IMR-90 (cell line): ENCODE results near the gene L3MBTL3. TPM values are rescaled to one million over a fixed set of nuclear protein-coding genes. Genes with fewer than 3 reads are reported as not detected.

Experiments
- ATAC-seq: fragments of 200-7000 bp; cut with Tn5 transposase; 2 replicates; pipeline ENCODE4 v1.9.1; 2020; ENCODE audit warnings: low read depth, mild to moderate bottlenecking, moderate library complexity
- BruUV-seq: library from RNA; stranded (reverse); fragments of 400-500 nt; replicated peaks from 2 replicates; lab custom pipeline; 2021; lab: Mats Ljungman, UMichigan
- CTCF ChIA-PET: fragments of 300-600 bp; formaldehyde crosslinking; extraction: SDS; loops from one replicate; lab custom pipeline; 2021; ENCODE audit warnings: antibody characterized with exemption; lab: Yijun Ruan, JAX
- POLR2A ChIA-PET: fragments of 300-600 bp; sonication (Branson Sonifier 250); formaldehyde crosslinking; loops from one replicate; lab custom pipeline; 2022; ENCODE audit warnings: antibody characterized with exemption; ENCODE audit not compliant: unreplicated experiment; lab: Charles Lee
- DNase-seq: peaks from one replicate; pipeline ENCODE4 v3.0.0; 2013
- H2AFZ ChIP-seq: replicated peaks from 2 replicates; pipeline ENCODE3; 2013; ENCODE audit warnings: low read length, mild to moderate bottlenecking; ENCODE audit not compliant: poor library complexity
- H2AK5ac ChIP-seq: 2 replicates; pipeline ENCODE4 v1.6.1; 2013; ENCODE audit warnings: low read depth, low read length, inconsistent platforms
- H2AK9ac ChIP-seq: replicated peaks from 2 replicates; pipeline ENCODE3; 2013; ENCODE audit warnings: mild to moderate bottlenecking, low read depth, low read length, moderate library complexity; ENCODE audit not compliant: poor library complexity
- H2BK120ac ChIP-seq: 2 replicates; pipeline ENCODE4 v1.6.1; 2013; ENCODE audit warnings: low read depth, low read length, inconsistent platforms
- H2BK15ac ChIP-seq: 3 replicates; pipeline ENCODE4 v1.6.1; 2013; ENCODE audit warnings: low read depth, low read length, inconsistent platforms
- H2BK20ac ChIP-seq: 2 replicates; pipeline ENCODE4 v1.6.1; 2013; ENCODE audit warnings: low read depth, mild to moderate bottlenecking, inconsistent platforms, low read length, moderate library complexity
- H2BK5ac ChIP-seq: 2 replicates; pipeline ENCODE4 v1.6.1; 2013; ENCODE audit warnings: mild to moderate bottlenecking, low read depth, low read length, inconsistent platforms; ENCODE audit not compliant: poor library complexity, severe bottlenecking
- H3K14ac ChIP-seq: replicated peaks from 2 replicates; pipeline ENCODE4 v1.6.1; 2013; ENCODE audit warnings: low read depth, low read length, inconsistent platforms
- H3K18ac ChIP-seq: 2 replicates; pipeline ENCODE4 v1.6.1; 2013; ENCODE audit warnings: low read depth, low read length, control low read depth
- H3K23ac ChIP-seq: 2 replicates; pipeline ENCODE4 v1.6.1; 2013; ENCODE audit warnings: low read depth, low read length, inconsistent platforms
- H3K27ac ChIP-seq: 2 replicates; pipeline ENCODE4 v1.5.1; 2013; ENCODE audit warnings: mild to moderate bottlenecking, control low read depth, low read length; ENCODE audit not compliant: insufficient read depth
- H3K27me3 ChIP-seq: 2 replicates; pipeline ENCODE4 v1.6.1; 2013; ENCODE audit warnings: low read length; ENCODE audit not compliant: control insufficient read depth, insufficient read depth
- H3K36me3 ChIP-seq: 2 replicates; pipeline ENCODE4 v1.6.1; 2013; ENCODE audit warnings: low read length, mixed read lengths; ENCODE audit not compliant: control insufficient read depth, insufficient read depth
- H3K4ac ChIP-seq: 2 replicates; pipeline ENCODE4 v1.6.1; 2013; ENCODE audit warnings: low read depth, low read length, inconsistent platforms
- H3K4me1 ChIP-seq: 2 replicates; pipeline ENCODE4 v1.6.1; 2013; ENCODE audit warnings: low read length, mixed read lengths; ENCODE audit not compliant: control insufficient read depth, insufficient read depth
- H3K4me2 ChIP-seq: 2 replicates; pipeline ENCODE4 v1.6.1; 2013; ENCODE audit warnings: low read depth, mild to moderate bottlenecking, control low read depth, low read length, moderate library complexity
- H3K4me3 ChIP-seq: 2 replicates; pipeline ENCODE4 v1.5.1; 2013; ENCODE audit warnings: low read depth, mild to moderate bottlenecking, control low read depth, low read length, moderate library complexity; ENCODE audit not compliant: insufficient read depth
- H3K56ac ChIP-seq: 2 replicates; pipeline ENCODE4 v1.6.1; 2013; ENCODE audit warnings: low read length, inconsistent platforms; ENCODE audit not compliant: insufficient read depth; ENCODE audit errors: extremely low read depth
- H3K79me1 ChIP-seq, 2 experiments: 2 replicates each; pipeline ENCODE4 v1.6.1; 2013; ENCODE audit warnings: low read length in 2 of 2, inconsistent platforms in 1 of 2, low read depth in 1 of 2
- H3K9ac ChIP-seq: 2 replicates; pipeline ENCODE4 v1.6.1; 2013; ENCODE audit warnings: low read depth, low read length, control low read depth
- H3K9me1 ChIP-seq: 2 replicates; pipeline ENCODE4 v1.6.1; 2013; ENCODE audit warnings: low read length, inconsistent platforms; ENCODE audit not compliant: insufficient read depth
- H3K9me3 ChIP-seq: 2 replicates; pipeline ENCODE4 v1.6.1; 2013; ENCODE audit warnings: low read length; ENCODE audit not compliant: control insufficient read depth, insufficient read depth
- H4K20me1 ChIP-seq: 2 replicates; pipeline ENCODE4 v1.6.1; 2013; ENCODE audit warnings: low read length, inconsistent platforms; ENCODE audit not compliant: insufficient read depth
- H4K5ac ChIP-seq: 2 replicates; pipeline ENCODE4 v1.6.1; 2013; ENCODE audit warnings: mild to moderate bottlenecking, low read depth, low read length, control low read depth
- H4K8ac ChIP-seq, 2 experiments: 2 replicates each; pipeline ENCODE4 v1.6.1; 2013; ENCODE audit warnings: low read depth in 2 of 2, low read length in 2 of 2, control low read depth in 1 of 2, inconsistent platforms in 1 of 2
- H4K91ac ChIP-seq: 2 replicates; pipeline ENCODE4 v1.6.1; 2013; ENCODE audit warnings: low read depth, low read length, inconsistent platforms; ENCODE audit not compliant: insufficient read depth
- CEBPB ChIP-seq: IDR thresholded peaks from 2 replicates; pipeline ENCODE4 v1.6.1; 2012; ENCODE audit warnings: low read depth, low read length, improper control_type of control experiment
- POLR2A ChIP-seq: IDR thresholded peaks from 2 replicates; pipeline ENCODE4 v1.6.1; 2012; ENCODE audit warnings: mild to moderate bottlenecking, low read depth, low read length
- RAD21 ChIP-seq: IDR thresholded peaks from 2 replicates; pipeline ENCODE4 v1.6.1; 2012; ENCODE audit warnings: low read length, improper control_type of control experiment
- SMC3 ChIP-seq: fragments of 150-350 bp; IDR thresholded peaks from 2 replicates; pipeline ENCODE4 v1.6.1; 2016; ENCODE audit warnings: low read depth, mild to moderate bottlenecking, antibody characterized with exemption, low read length, moderate library complexity
- WGBS, 2 experiments: methylation state at CpG; one replicate each; pipeline versions ENCODE4 v1.1.5 to v1.1.7; 2013; ENCODE audit warnings: missing lambda C conversion rate in 2 of 2; ENCODE audit not compliant: insufficient read length in 1 of 2; ENCODE audit errors: extremely low coverage in 2 of 2; 5-methylcytosine and 5-hydroxymethylcytosine counted together
- dilution Hi-C: fragments of 300-500 bp; cut with HindIII; formaldehyde crosslinking; loops from one replicate; pipeline ENCODE4 v1.14.3; 2018; ENCODE audit warnings: low sequenced_read_pairs; ENCODE audit not compliant: unreplicated experiment
- in situ Hi-C: fragments of 300-500 bp; cut with MboI; formaldehyde crosslinking; loops from 3 replicates; pipeline ENCODE4 v1.14.3; 2019; ENCODE audit warnings: low sequenced_read_pairs, inconsistent platforms, mixed read lengths
- intact Hi-C: fragments of 100-400 bp; cut with micrococcal nuclease; formaldehyde crosslinking; loops from 2 replicates; pipeline ENCODE4 v1.10.0; 2022
- polyA plus RNA-seq, 3 experiments: library from polyadenylated mRNA; depleted of rRNA; stranded (reverse); fragments of >200 nt; gene quantifications; 2 replicates each; pipeline ENCODE4 v1.2.3, GENCODE V29; 2012; ENCODE audit warnings: low replicate concordance in 1 of 3
- total RNA-seq: library from RNA; depleted of rRNA; stranded (reverse); fragments of >200 nt; gene quantifications from 2 replicates; pipeline ENCODE4 v1.2.3, GENCODE V29; 2012
- TF ChIP-seq, protein P1 (sequence below): conservative IDR thresholded peaks from 2 replicates; pipeline ENCODE4 v1.5.1; 2012; ENCODE audit warnings: mild to moderate bottlenecking, low read depth, low read length, improper control_type of control experiment

The L3MBTL3 gene
- total and polyA plus RNA-seq, 2 of the 4 experiments (the other 2 are of a cell fraction) = 7.2 to 10.9 TPM

DNA sequence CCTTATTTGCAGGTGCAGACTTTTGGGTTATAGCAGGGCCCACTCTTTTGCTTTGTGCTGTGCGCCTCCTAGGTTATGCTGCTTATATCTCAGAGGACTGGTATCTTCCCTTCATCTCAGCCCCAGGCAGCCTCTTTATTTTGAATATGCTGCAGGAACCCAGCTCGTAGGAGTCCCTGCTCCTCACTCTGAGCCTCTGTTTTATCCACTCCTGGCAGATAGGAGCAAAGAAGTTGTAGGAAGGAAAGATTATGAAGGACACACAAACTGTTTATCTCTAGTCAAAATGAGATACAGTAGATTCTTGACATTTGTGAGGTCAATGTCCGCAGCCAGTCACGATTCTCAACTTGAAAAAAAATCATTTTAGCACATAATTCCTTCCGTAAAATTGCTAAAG lies 15.6 kb downstream of the L3MBTL3 start:
- Histone ChIP-seq H3K56ac (peak overlapping the region; percentile 54; the same call in 1 of the 2 replicates), H3K23ac (peak overlapping the region; percentile 18; the same call in 1 of the 2 replicates), H3K9ac (0 out of 2 replicates have a peak overlapping the region, but pooled peaks have one; percentile 37), H2BK5ac (peak overlapping the region; percentile 76), H3K79me1 (peaks cover 26 to 44% of the 10 kb centered on the region in 2 experiments), H3K9me3 (no peaks in the 10 kb centered on the region), H4K20me1 (peaks cover 8% of the 10 kb centered on the region; the same call in 1 of the 2 replicates), H2BK20ac (peak overlapping the region; percentile 44), H2BK15ac (peak overlapping the region; percentile 85; the same call in 2 of the 3 replicates), H2AK5ac (peak overlapping the region; percentile 15; the same call in 1 of the 2 replicates), H4K91ac (peak overlapping the region; percentile 77), H4K5ac (peak overlapping the region; percentile 88), H3K4ac (peak overlapping the region; percentile 76), H3K27ac (peak overlapping the region; percentile 89), H2AFZ (no peak overlapping the region), H3K4me3 (no peak overlapping the region), H3K36me3 (no peaks in the 10 kb centered on the region), H3K14ac (peak overlapping the region; percentile 15; the same call in 1 of the 2 replicates), H3K27me3 (no peaks in the 10 kb centered on the region), H4K8ac (peak overlapping the region in 1 of 2 experiments; percentile 6; a peak in 3 of 4 replicates), H3K9me1 (peaks cover 12% of the 10 kb centered on the region), H2BK120ac (peak overlapping the region; percentile 85), H3K18ac (peak overlapping the region; percentile 94), H3K4me2 (peak overlapping the region; percentile 62), H2AK9ac (no peak overlapping the region), H3K4me1 (peaks cover 18% of the 10 kb centered on the region)
- intact Hi-C loops = no loop called here
- ATAC-seq (peak; percentile 18), DNase-seq (no peak)
- in situ Hi-C loops = no loop called here
- dilution Hi-C loops = no loop called here
- CTCF ChIA-PET = interaction anchor here (0.6 to 1.6 kb wide), 2 partner anchors 12 to 227 kb away, joined by 3 to 10 read pairs; no protein-coding TSS in a partner anchor
- POLR2A ChIA-PET = no interaction called here
- no peak for TF ChIP-seq SMC3
- TF ChIP-seq, protein P1, sequence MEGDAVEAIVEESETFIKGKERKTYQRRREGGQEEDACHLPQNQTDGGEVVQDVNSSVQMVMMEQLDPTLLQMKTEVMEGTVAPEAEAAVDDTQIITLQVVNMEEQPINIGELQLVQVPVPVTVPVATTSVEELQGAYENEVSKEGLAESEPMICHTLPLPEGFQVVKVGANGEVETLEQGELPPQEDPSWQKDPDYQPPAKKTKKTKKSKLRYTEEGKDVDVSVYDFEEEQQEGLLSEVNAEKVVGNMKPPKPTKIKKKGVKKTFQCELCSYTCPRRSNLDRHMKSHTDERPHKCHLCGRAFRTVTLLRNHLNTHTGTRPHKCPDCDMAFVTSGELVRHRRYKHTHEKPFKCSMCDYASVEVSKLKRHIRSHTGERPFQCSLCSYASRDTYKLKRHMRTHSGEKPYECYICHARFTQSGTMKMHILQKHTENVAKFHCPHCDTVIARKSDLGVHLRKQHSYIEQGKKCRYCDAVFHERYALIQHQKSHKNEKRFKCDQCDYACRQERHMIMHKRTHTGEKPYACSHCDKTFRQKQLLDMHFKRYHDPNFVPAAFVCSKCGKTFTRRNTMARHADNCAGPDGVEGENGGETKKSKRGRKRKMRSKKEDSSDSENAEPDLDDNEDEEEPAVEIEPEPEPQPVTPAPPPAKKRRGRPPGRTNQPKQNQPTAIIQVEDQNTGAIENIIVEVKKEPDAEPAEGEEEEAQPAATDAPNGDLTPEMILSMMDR = no peak
- no peak for TF ChIP-seq POLR2A
- TF ChIP-seq RAD21 = no peak
- no peak for TF ChIP-seq CEBPB
- no CpG with 5 or more reads among the region's 5 CpGs for whole genome bisulfite sequencing, 2 experiments
- no TSS peak for BruUV-seq
